NCI-H345 (cell line): ENCODE data around the gene VTI1A.
"Not testable (repeated sequence)": the region's sequence is repeated elsewhere in the genome, so short reads cannot be mapped to it uniquely, and the experiment has no call there.

ENCODE experiments used
- DNase-seq: peaks from one replicate; lab custom pipeline; 2025; lab: John Stamatoyannopoulos, UW

The VTI1A gene

DNA sequence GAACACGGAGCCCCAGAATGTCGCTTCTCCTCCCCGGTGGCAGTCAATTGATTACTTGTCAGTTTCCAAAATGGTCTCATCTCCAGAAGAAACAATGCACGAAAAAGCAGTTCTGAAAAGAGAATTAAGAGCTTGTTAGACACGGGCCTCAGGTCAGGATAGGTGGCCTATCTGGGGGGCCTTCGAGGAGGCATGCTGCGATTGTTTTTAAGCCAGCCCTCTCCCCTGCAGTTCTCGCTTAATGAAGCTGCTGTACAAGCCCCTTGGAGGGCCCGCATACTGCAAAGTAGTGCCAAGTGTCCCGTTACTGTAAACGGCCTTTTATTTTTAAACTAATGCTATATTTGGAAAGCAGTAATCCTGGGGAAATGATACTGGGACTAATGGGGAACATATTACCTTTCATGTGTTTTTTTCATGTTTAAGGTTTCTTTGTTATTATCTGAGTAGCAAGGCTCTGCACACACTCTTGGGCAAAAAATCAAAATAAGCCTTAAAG lies 388.3 kb downstream of the VTI1A start:
- DNase-seq, result no peak

DNA sequence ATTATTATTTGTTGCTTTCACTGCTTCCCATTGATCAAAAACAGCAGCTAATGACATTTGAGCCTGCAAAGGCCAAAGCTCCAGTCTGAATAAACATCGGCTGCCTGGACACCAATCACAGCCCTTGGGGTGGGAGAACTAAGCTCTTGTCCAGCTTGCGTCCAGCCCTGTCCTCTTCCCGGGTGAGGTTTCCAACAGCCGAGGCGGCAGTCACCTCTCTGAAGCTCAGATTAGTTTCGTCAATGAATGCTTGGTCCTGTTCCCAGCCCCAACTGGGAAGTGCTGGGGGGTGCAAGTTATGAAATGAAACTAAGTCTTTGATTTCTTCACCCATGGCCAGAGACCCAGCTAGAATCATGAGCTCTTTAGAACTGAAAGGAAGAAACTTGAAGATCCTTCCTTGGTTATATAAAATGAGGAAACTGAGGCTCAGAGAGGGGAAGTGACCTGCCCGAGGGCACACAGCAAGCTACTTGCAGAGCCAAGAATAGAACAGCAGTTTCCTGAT lies 389.0 kb downstream of the VTI1A start:
- no peak for DNase-seq

DNA sequence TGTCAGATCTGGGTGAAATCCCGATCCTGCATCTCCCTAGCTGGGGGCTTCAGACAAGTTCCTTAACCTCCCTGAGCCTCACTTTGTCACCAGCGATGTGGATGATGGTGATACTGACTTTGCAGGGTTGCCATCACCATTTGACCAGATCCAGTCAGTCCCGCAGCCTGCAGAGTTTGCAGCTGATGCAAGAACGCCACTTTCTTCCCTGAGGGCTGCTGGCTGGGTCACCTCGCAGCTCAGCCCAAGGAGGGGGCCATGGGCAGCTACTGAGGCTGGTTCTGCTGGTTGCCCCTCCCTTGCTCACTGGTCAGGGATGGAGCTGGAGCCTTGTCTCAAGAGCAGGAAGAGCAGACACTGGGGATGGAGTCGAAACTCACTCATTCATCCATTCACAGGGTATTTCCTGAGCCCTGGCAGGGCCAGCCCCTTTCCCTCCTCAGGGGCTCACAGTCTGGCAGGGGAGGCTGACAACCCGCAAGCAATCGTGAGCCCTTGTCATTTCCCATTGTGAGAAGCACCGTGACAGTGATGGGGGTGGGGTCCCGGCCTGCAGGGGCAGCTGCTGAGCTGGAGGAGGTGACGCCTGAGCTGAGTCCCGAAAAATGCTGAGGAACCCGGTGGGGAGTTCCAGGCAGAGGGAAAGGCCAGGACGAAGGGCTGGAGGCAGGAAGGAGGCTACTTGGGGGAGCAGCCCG lies 391.9 kb downstream of the VTI1A start:
- DNase-seq, result no peak

DNA sequence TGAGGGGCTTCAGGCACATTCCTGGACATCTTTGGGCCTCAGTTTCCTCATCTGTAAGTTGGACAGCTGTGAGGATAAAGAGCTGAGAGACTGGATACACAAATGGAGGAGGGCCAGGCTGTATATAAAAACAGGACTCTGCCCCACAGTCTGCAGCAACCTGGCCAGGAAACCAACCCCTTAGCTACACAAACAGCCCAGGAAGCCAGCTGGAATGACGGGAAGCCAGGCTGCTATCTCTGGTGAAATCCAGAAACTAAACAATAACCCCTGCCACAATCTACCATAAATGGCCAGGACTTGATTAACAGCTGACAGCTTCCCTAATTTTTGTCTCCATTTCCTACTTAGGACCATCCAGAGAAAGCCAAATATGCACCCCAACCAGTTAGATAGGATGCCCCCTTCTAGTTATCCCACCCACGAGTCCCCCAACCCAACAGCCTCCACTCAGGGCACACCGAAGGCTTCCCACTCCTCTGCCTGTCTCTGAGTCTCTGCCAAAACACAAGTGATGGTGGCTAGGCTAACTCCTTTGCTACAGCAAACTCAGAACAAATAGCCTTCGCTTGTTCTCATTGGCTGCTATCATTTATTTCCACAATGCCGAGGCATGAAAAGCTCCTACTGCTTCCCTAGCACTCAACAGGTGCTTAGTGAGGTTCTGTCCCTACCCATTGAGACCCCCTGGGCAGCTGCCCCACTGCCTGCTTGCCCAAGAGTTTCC lies 393.1 kb downstream of the VTI1A start:
- no peak for DNase-seq

DNA sequence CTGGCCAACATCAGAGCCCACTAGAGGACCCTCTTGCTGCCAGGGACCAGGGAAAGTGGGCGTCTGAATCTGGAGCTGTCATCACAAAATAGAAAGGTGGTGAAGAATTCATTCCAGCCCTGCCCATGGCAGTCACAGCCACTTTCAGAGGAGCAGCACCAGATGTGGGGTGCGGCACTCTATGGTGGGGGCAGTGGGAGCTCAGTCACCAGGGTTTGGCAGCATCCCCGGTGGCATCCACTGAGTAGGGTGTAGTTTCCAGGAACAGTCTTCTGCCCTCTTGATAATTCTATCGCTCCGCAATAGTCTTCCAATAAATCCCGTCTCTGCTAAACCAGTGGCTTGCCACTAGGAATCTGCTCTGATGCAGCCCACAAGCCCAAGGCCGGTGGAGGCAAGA lies 394.5 kb downstream of the VTI1A start:
- DNase-seq, result no peak

DNA sequence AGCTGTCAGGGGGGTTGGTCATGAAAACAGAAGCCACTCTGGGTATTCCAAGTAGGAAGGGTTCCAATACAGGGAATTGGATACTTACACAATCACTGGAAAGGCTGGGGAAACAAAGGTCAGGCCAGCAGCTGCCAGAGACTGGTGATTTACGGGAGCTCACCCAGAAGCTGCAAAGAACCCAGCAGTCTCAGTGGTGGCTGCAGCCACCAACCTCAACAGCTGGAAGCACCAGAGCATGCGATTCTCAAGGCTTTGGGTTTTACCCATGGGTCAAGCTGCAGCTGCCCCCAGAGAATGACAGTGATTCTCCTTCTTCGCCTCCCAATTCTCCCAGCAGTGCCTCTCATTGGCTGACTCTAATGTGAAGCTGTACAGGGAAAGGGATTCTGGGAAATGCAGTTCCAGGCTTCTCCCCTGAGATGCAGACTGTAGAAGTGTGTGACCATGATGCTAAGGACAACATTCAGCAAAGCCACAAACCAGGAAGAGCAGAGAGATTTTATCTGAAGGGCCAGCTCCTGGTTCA lies 395.9 kb downstream of the VTI1A start:
- DNase-seq, result no peak

DNA sequence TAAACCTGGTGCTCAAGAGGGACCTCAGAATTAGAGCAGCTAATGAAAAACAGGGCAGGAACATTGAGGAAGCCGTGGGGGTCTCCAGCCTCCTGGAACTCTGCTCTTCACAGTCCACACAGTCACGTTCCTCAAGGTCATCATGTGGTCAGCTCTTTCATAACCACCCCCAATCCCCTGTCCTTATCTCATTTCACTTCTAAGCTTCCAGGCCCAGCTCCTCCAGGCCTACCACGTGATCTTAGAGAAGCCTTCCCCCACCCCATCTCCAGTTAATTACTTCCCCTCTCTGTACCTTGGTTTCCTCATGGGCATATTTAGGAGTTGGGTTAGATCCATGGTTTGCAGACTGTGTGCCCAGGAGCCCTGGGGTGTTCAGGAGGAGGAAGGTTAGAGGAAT lies 396.6 kb downstream of the VTI1A start:
- DNase-seq, result no peak

DNA sequence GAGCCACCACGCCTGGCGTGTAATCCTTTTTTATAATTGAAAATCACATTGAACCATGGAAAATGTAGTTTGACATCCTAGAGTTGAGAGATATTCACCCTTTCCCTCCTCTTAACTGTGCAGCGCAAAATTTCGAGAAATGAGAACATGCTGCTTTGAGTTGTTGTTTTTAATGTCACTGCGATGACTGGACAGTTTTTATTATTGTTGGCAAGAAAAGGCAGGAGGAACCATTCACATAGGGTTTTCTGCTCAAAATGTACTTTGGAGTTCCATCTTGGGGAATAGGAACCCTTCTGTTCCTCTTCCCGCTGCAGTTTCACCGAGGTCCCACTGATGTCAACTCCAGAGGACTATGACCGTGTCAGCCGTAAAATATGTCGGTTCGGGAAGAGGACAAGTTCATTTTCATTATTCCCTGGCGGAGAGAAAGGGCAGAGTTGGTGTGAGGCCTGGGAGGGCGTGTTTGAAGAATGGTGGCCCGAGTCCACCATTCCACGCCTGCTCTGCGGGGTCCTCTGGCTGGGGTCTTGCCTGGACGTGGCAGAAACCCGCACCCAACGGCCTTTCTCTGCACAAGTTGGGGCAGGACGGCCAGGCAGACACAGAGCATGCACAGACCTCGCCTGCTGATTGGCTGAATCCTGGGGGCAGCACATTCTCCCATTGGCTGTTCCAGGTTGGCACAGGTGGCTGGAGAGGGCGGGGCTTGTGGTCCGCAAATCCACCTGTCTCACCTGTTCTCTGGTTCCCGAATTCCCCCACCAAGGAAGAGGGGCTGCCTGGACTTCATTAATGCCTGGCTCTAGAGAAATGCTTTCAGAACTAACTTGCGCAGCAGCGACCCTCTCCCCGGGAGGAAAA lies 397.9 kb downstream of the VTI1A start:
- no peak for DNase-seq

DNA sequence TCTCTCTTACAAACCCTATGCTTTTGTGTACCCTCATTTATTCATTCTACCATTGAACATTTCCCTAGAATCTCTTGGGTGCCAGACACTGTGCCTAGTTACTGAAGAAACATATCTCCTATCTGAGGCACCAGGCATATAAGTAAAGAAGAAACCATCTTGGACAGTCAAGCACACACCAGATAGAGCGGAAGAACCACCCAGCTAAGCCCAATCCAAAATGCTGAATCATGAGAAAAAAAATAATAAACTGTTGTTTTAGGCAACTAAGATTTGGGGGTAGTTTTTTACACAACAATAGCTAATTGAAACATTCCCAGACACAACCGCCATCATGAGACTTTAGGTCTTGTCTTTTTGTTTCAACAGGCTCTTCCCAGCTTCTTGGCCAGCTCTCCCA lies 400.8 kb downstream of the VTI1A start:
- no peak for DNase-seq

DNA sequence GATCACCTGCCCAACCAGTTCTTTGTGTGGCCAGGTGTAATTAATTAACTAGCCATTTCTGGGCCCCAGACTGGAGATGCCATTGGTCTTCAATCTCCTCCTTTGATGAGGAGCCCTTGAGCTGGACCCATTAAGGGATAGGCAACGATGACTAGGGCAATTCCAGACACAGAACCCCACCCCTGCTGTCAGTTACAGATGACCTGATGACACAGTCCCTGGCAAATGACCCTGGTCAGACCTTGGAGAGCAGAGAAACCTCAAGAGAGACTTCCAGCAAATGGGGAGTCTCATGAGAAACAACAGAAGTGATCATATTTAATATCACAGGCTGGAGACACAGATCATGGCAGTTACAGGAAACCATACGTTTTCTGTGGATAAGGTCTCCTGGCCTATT lies 401.2 kb downstream of the VTI1A start:
- no peak for DNase-seq

DNA sequence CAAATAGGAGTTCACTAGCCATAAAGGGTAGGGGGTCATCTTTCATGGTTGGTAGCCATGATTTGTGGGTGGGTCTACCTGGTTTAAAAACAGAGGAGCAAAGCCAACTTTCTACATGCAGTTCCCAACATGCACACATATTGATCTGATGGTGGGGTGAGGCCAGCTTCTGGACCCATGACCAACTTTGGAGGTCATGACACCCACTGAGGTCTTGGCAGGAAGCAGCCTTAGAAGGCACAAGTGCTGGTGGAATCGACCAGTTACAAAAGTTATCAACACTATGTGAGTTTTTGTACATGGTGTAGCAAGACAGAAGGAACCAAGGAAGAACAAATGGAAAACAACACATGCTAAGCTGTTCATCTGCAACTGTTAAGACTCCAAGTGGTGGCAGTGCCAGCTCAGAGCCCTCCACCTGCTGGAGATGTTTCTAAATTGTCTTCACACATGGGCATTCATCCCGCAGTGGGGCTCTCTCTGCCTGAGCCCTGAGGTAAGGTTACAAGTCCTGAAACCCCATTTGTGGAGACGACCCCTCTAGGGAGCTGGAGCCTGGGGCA lies 401.9 kb downstream of the VTI1A start:
- no peak for DNase-seq

DNA sequence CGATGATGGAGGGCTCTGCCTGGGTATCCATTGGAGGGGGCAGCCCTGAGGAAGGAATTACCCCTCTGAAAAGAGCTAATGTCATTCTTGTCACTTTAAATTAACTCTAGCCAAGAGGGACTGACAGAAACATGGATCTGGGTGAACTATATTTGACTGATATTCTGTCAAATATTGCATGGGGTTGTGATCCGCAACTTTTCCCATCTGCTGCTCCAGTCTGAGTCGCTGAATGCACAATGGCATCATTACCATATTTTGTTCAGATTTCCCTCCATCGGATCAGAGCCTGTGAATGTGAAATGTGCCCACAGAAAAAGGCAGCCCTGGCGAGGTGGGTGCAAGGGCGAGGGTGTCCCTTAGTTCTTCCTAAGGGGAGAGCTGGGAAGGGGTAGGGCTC lies 402.5 kb downstream of the VTI1A start:
- DNase-seq, result no peak

DNA sequence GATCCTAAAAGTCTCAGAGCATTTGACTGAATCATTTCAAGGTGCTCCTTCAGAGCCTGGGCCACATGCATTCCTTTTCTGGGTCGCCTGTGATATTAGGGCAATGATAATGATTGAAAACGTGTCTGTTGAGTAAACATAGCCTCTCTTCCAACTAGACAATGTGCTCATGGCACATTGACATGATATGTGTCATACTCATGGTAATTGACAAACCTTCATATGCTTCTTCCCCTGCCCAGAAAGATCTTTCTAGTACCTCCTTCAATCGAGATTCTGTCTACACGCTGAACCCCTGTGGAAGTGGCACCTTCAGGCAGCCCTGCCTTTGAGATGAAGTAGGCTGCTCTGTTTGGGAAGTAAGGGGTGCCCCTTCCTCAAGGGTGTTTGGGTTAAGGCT lies 404.2 kb downstream of the VTI1A start:
- DNase-seq, result no peak

DNA sequence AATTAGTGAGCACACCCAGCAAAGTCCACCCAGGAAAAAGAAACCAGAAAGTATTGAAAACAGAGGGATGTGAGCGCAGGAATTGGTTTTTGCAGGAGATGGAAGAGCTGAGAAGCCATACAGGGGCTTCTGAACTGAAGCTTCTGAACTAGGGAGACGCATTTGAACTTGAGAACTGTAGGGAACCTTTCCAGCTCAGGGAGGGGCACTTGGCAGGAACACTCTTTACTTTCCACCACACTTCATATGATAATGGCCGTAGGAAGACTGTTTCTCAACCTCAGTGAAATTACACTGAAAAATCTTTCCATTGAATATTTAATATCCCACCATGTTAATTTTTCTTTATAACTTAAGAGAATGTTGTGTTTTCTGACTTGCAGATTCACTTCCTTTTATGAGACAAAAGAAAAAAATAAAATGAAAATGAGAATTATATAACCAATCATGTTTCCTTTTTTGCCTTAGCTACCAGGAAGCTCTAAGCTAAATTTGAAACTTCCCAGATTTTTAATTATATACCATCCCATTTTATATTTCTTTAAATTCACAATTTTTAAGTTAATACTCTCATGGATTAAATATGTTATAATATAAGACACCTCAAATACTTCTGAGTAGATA lies 404.7 kb downstream of the VTI1A start:
- no peak for DNase-seq

DNA sequence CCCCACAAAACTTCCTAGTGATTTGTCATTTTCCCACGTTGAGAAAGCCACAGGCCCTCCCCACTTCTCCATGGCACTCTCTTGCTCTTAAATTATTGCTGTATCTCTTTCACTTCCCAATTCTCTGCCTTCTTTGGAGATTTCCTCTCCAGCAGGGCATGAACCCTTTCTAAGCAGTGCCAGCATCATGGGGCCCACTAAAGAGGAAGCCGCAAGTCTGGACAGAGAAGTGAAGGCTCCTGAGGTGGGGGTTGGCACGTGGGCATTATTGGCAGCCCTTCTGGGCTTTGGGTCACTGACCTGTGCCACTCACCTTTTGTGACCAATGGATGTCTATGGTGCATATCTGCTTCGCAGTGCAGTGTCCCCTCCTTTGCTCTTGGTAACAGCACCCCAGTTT lies 405.3 kb downstream of the VTI1A start:
- no peak for DNase-seq

DNA sequence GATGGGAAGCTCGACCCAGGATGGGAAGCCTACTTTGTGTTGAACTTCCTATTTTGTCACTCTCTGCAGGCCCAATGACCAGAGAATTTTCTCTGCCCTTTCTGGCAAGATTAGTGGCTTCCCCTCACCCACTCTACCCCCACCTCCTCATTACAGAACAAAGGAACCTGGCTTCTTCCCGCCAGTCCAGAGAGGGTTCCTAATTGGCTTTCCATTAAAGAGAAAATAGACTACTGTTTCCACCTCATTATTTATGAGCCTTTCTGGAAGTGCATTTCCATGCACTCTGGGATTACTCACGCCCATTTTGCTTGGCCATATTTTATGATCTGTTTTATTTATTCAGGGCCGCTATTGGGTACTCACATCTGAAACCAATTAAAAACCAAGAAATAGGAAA lies 408.1 kb downstream of the VTI1A start:
- DNase-seq, result no peak

DNA sequence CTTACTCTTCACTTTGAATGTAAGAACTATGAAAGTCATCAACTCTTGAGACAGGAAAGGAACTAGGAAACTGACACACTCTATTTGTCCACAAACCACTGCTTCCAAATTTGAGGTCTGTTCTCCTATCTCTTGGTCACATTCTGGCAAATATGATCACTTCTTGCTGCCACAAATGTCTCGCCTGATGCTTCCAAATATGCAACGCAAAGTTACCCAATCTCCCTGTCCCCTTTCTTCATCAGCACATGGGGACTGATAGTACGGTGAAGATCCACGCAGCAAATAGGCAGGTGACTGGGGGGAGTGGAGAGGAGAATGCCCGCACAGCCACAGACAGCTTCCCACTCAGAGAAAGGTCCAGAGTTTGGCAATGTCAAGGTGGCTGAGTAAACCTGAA lies 410.5 kb downstream of the VTI1A start:
- DNase-seq, result no peak

DNA sequence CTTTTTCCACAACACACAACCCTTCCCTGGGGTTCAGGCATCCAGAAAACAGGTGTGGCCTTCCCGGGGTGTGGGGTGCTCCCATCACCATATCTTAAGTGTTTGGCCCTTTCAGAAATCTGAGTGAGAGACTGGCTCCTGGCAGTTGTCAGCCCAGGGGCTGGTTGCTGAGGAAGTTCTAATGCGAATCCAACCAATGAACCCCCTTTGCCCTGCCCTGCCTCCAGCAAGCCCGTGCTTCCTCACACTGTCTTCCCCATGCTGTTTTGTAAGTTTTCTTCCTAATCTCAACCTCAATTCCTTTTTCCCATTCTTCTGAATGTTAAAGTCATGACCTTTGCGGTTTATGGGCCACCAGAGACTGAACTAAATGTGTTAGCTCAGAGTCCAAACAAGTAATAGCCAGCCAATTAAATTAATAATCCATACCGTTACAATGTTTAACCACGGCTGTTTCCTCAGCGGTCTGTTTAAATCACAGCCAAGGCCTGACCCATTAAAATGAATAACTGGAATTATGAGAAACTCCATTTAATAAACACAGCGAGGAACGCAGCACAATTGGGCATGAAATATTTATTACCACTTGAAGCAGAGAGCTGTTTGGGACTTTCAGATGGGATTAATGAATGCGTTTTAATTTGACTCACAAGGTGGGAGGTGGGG lies 412.1 kb downstream of the VTI1A start:
- DNase-seq, result no peak

DNA sequence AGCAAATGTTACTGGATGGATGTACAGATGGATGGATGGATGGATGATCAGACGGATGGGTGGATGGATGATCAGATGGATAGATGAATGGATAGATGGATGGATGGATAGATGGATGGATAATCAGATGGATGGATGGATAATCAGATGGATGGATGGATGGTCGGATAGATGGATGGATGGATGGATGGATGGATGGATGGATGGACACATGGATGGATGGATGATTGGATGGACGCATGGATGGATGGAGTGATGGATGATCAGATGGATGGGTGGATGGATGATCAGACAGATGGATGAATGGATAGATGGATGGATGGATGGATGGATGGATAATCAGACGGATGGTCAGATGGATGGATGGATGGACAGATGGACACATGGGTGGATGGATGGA lies 412.8 kb downstream of the VTI1A start:
- DNase-seq, result no peak

DNA sequence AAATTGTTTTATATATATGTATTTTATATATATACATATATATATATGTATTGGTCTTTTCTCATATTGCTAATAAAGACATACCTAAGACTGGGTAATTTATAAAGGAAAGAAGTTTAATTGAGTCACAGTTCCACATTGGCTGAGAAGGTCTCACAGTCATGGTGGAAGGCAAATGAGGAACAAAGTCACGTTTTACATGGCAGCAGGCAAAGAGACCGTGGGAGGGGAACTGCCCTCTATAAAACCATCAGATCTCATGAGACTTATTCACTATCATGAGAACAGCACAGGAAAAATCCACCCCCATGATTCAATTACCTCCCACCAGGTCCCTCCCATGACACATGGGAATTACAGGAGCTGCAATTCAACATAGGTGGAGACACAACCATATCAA lies 416.4 kb downstream of the VTI1A start:
- DNase-seq, result not testable (repeated sequence)
